OCI-LY7 (cell line): ENCODE results near the gene SPEN. TPM values are rescaled to one million over a fixed set of nuclear protein-coding genes. Genes with fewer than 3 reads are reported as not detected.

Experiments used
- BruUV-seq: library from RNA; stranded (reverse); fragments of 400-500 nt; replicated peaks from 2 replicates; lab custom pipeline; 2021; lab: Mats Ljungman, UMichigan
- CTCF ChIA-PET: fragments of 300-600 bp; sonication (Branson Sonifier 250); formaldehyde crosslinking; loops from one replicate; lab custom pipeline; 2022; ENCODE audit warnings: antibody characterized with exemption; ENCODE audit not compliant: unreplicated experiment; lab: Charles Lee
- POLR2A ChIA-PET: fragments of 300-600 bp; sonication (Branson Sonifier 250); formaldehyde crosslinking; loops from one replicate; lab custom pipeline; 2022; ENCODE audit warnings: antibody characterized with exemption; lab: Charles Lee
- DNase-seq: peaks from one replicate; pipeline ENCODE4 v3.0.0-alpha.2; 2015; ENCODE audit warnings: low spot score
- H2AFZ ChIP-seq: fragments of 200-600 bp; sonication (generic), shearing (Covaris generic); 2 replicates; pipeline ENCODE4 v1.6.1; 2014; ENCODE audit warnings: mild to moderate bottlenecking, antibody characterized with exemption, low read length, moderate library complexity
- H3K27ac ChIP-seq: fragments of 200-600 bp; sonication (generic); 2 replicates; pipeline ENCODE4 v1.5.1; 2014; ENCODE audit warnings: mixed run types, low read depth, mild to moderate bottlenecking, moderate library complexity, low read length, inconsistent platforms; ENCODE audit not compliant: poor library complexity, severe bottlenecking
- H3K36me3 ChIP-seq: fragments of 200-600 bp; sonication (generic); 2 replicates; pipeline ENCODE4 v1.6.1; 2014; ENCODE audit warnings: mild to moderate bottlenecking, antibody characterized with exemption, low read length, moderate library complexity, mixed read lengths; ENCODE audit not compliant: insufficient read depth
- H3K4me1 ChIP-seq: fragments of 200-600 bp; sonication (generic); 2 replicates; pipeline ENCODE4 v1.5.1; 2014; ENCODE audit warnings: mild to moderate bottlenecking, low read length; ENCODE audit not compliant: insufficient read depth, poor library complexity, severe bottlenecking
- H3K4me2 ChIP-seq: fragments of 200-600 bp; sonication (generic); 2 replicates; pipeline ENCODE4 v1.6.1; 2014; ENCODE audit warnings: mild to moderate bottlenecking, low read length
- H3K4me3 ChIP-seq: fragments of 200-600 bp; sonication (generic); 2 replicates; pipeline ENCODE4 v1.5.1; 2014; ENCODE audit warnings: mild to moderate bottlenecking, low read depth, low read length; ENCODE audit not compliant: poor library complexity, severe bottlenecking
- H3K79me2 ChIP-seq: fragments of 200-600 bp; sonication (generic); 2 replicates; pipeline ENCODE4 v1.6.1; 2016; ENCODE audit warnings: low read depth, mild to moderate bottlenecking, low read length, moderate library complexity, mixed read lengths; ENCODE audit not compliant: insufficient read depth
- H3K9me2 ChIP-seq: fragments of 200-600 bp; sonication (generic); 2 replicates; pipeline ENCODE4 v1.6.1; 2016; ENCODE audit warnings: mild to moderate bottlenecking, low read length, mixed read lengths; ENCODE audit not compliant: insufficient read depth
- H3K9me3 ChIP-seq: fragments of 200-600 bp; sonication (generic); 2 replicates; pipeline ENCODE4 v1.6.1; 2014; ENCODE audit warnings: mild to moderate bottlenecking, mixed run types, low read length, mixed read lengths
- H4K20me1 ChIP-seq: fragments of 200-600 bp; sonication (generic); 2 replicates; pipeline ENCODE4 v1.6.1; 2014; ENCODE audit warnings: mild to moderate bottlenecking, antibody characterized with exemption, low read length, moderate library complexity, mixed read lengths; ENCODE audit not compliant: insufficient read depth
- EZH2phosphoT487 ChIP-seq: fragments of 200-600 bp; sonication (generic); IDR thresholded peaks from 2 replicates; pipeline ENCODE4 v1.6.1; 2018; ENCODE audit warnings: low read depth, borderline replicate concordance, mild to moderate bottlenecking, mixed run types, antibody characterized with exemption, low read length, moderate library complexity, mixed read lengths
- intact Hi-C: fragments of 100-400 bp; cut with micrococcal nuclease; formaldehyde crosslinking; loops from one replicate; pipeline ENCODE4 v1.10.0; 2022; ENCODE audit not compliant: unreplicated experiment
- total RNA-seq, 2 experiments: library from RNA; depleted of rRNA in 1 of 2; stranded (reverse); fragments of >200 nt in 1 of 2; shearing (Covaris generic) in 1 of 2; gene quantifications; 2 replicates each; pipeline ENCODE4 v1.2.3, GENCODE V29; 2014 to 2022
- TF ChIP-seq, protein P1 (sequence below): fragments of 200-600 bp; sonication (generic); conservative IDR thresholded peaks from 2 replicates; pipeline ENCODE4 v1.5.1; 2014; ENCODE audit warnings: mild to moderate bottlenecking, antibody characterized with exemption, low read length, moderate library complexity, mixed read lengths

Gene SPEN
- total RNA-seq, 2 experiments from 2014 or later, result 40.7 to 87.1 TPM

DNA sequence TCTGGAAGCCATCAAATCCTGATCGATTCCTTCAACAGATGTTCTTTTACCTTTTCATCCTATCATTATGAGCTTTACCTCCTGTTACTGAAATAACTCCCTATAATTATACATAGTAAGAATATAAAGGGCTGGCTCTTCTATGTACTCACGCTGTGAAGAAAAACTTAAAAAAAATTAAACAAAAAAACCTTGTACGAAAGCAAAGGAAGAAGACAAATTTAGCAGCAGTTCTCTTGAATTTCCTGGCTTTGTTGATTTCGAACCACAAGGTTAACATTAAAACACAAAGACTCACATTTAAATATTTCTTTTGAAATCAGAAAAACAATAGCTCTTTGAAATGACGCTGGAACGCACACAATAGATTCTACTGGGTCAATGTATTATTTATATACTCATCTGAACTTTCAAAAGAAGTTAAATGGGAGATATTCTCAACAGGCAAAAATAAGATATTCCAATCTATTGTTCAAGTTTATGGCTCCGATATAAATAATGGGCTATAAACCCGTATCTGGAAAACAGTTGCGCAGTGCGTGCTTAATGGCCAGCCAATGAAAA, 13.6 kb upstream of the SPEN start:
- POLR2A ChIA-PET, result interaction anchor here (0.6 to 3.7 kb wide), 14 partner anchors 10 to 527 kb away, joined by 3 to 68 read pairs (median 4); partner anchors contain the start of genes SPEN and UQCRHL

DNA sequence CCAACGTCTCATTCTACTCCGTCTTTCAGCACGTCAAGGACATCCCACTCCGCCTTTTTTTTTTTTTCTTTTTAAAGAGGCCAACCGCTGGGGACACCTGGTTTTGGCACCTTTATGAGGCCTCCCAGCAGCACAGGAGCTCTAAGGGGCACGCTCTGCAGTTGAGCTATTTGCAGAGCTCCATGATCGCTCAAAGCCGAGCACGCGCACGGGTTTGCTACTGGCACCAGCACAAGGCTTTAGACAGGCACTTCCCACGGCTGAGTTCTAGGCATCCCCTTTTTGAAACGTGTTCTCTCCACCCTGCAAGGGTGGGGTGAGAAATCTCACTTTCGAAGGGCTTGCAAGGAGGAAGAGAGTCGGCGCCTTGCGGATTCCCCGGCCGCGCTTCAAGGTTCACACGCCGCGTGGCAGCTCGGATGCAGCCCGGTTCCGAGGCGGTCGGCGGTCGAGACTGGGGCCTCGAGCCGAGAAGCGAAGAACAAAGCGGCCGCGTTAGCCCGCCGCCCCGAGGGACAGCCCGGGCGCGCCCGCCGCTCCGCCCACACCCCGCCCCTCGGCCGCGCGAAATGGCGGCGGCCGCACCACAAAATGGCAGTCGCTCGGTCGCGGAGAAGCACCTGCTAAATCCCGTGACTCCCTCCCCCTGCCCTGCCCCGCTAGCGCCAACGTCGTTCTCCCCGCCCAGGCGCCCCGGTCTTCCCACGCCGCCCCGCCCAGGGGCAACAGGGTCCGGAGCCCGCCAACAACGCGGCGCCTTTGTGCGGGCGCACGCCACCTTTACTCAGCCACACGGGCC, 12.9 kb upstream of the SPEN start:
- TF ChIP-seq, protein P1, sequence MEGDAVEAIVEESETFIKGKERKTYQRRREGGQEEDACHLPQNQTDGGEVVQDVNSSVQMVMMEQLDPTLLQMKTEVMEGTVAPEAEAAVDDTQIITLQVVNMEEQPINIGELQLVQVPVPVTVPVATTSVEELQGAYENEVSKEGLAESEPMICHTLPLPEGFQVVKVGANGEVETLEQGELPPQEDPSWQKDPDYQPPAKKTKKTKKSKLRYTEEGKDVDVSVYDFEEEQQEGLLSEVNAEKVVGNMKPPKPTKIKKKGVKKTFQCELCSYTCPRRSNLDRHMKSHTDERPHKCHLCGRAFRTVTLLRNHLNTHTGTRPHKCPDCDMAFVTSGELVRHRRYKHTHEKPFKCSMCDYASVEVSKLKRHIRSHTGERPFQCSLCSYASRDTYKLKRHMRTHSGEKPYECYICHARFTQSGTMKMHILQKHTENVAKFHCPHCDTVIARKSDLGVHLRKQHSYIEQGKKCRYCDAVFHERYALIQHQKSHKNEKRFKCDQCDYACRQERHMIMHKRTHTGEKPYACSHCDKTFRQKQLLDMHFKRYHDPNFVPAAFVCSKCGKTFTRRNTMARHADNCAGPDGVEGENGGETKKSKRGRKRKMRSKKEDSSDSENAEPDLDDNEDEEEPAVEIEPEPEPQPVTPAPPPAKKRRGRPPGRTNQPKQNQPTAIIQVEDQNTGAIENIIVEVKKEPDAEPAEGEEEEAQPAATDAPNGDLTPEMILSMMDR, result no peak
- TF ChIP-seq EZH2phosphoT487, result no peak
- BruUV-seq, result no TSS peak
- peaks cover 33% of the 10 kb centered on the region for H3K79me2 ChIP-seq
- H3K4me2 ChIP-seq, result peak overlapping the region; percentile 91
- peak overlapping the region; percentile 60 for H2AFZ ChIP-seq
- no peaks in the 10 kb centered on the region for H4K20me1 ChIP-seq
- peaks cover 66% of the 10 kb centered on the region for H3K4me1 ChIP-seq
- CTCF ChIA-PET, result interaction anchor here (0.6 to 0.8 kb wide), 3 partner anchors 14 to 19 kb away, joined by 3 to 5 read pairs (median 3); no protein-coding TSS in a partner anchor
- intact Hi-C loops, result loop anchor here (1.0 kb wide), 1 partner anchor 13 kb away; the partner anchor contains the start of gene SPEN
- H3K27ac ChIP-seq, result peak overlapping the region; percentile 97
- peak; percentile 94 for DNase-seq
- POLR2A ChIA-PET, result interaction anchor here (0.6 to 3.7 kb wide), 11 partner anchors 9 to 527 kb away, joined by 3 to 68 read pairs (median 4); partner anchors contain the start of genes SPEN and UQCRHL
- no peaks in the 10 kb centered on the region for H3K9me2 ChIP-seq
- H3K4me3 ChIP-seq, result peak overlapping the region; percentile 75
- peaks cover 6% of the 10 kb centered on the region; the same call in 1 of the 2 replicates for H3K36me3 ChIP-seq
- H3K9me3 ChIP-seq, result no peaks in the 10 kb centered on the region

More for the DNA sequence above, 13.6 kb upstream of the SPEN start:
- no peak for DNase-seq
- Histone ChIP-seq H4K20me1 (no peaks in the 10 kb centered on the region), H3K9me3 (no peaks in the 10 kb centered on the region), H3K9me2 (no peaks in the 10 kb centered on the region), H3K27ac (peak overlapping the region; percentile 97), H3K4me1 (peaks cover 73% of the 10 kb centered on the region), H3K36me3 (peaks cover 6% of the 10 kb centered on the region; the same call in 1 of the 2 replicates), H2AFZ (peak overlapping the region; percentile 60; the same call in 1 of the 2 replicates), H3K4me3 (peak overlapping the region; percentile 75), H3K4me2 (peak overlapping the region; percentile 91), H3K79me2 (peaks cover 33% of the 10 kb centered on the region)
- no peak for TF ChIP-seq EZH2phosphoT487
- TF ChIP-seq, protein P1, result no peak
- BruUV-seq, result TSS peak; percentile 84
- intact Hi-C loops, result no loop called here
- CTCF ChIA-PET, result interaction anchor here (0.5 to 0.9 kb wide), 5 partner anchors 10 to 33 kb away, joined by 3 to 5 read pairs (median 3); no protein-coding TSS in a partner anchor
